GM18868 (cell line): Measurements from ENCODE around the gene TMEM47.

Experiments
- ATAC-seq: cut with Tn5 transposase; IDR thresholded peaks from one replicate; pipeline ENCODE4 v1.9.1; 2021; ENCODE audit warnings: mild to moderate bottlenecking, moderate library complexity; ENCODE audit not compliant: unreplicated experiment

TMEM47 gene

DNA sequence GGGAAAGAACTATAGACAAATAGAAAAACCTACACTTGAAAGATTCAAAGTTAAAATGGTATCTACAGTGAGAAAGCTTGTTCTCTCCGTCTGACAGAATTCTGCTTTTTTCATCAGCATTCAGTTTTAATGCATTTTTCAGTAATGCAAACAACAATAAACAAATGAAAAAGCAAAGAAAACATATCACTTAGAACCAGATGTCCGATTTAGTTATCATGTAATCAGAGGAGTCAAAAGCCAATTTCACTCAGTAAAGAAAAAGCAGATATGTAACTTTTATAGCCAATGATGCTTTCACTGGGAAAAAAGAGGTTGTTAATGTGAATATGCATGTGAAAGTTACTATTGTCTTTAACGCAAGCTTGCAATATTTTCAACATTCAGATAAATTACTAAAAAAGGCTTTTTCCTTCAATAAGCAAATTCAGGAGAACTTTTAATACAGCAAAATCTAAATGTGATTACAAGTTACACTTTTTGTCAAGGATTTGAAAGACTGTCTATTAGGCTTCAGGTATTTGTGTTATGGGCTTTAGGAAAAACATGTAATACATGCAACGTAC lies 70.7 kb downstream of the TMEM47 start:
- no peak for ATAC-seq

DNA sequence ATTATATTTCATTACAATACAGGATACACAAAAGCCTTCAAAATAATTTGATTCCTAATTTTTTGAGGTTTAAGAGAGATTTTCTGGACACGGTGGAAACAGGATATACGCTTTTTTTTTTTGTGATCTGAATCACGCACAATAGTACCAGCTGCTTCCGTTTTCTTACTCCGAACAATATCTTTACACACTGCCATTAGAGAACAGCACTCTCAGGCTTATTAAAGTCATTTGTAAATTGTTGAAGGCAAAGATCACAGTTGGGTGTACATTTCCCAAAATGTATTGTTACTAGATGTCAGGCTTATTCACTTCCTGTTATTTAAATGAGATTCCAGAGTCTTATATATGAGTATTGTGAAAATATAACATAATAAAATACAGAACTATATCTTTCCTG lies 71.5 kb downstream of the TMEM47 start:
- ATAC-seq = no peak

DNA sequence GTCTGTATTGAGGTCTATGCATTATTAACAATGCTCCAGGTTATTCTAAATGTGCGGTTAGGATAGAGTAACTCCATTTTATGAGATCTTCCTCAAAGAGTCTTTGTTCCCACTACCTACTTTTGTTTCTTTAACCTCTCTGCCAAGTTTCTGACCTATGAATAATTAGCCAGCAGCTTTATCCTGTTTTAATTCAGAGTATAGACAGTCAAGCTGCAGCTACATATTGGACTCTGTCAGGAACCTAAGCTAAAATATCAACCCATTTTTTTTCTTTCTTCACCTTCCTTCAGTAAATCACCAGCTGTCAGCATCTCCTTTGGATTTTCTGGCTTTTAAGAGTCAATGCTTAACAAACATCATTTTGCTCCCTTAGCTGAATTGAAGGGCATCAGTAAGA lies 72.3 kb downstream of the TMEM47 start:
- ATAC-seq = no peak

DNA sequence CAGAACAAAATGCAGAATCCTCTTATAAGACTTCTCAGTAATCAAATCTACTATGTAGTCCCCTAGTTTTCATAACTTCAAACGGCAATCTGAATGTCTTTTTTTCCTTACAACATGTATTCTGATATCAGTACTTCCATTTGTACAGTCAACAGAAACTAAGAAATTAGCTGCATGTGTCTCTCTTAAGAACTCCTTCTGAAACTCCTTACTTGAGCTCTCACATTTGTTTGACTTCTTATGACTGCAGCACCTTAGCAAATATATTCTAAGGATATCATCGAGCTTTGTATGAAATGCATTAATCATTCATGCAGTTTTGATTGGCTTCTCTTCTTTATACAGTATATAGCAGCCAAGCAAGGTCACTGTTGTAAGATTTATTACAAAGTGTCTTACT lies 77.0 kb downstream of the TMEM47 start:
- no peak for ATAC-seq

DNA sequence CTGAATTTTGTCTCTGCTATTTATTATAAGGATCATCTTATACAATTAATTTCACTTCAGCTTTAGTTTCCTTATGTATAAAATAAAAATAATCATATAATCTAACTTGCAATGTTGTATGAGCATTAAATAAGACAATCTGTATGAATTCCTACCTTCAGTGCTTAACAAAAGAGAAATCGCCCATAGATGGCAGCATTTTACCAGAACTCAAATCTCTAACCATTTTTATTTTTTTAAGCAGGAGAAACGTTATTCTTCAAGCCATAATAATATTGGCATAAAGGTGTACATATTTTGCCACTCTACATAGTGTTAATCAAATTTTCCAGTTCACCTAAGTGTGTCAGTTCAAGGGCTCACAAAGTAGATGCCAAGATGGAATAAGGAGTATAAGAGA lies 78.8 kb downstream of the TMEM47 start:
- no peak for ATAC-seq
